Measurements from ENCODE around the gene PHF20.
"Not testable (repeated sequence)": the region's sequence is repeated elsewhere in the genome, so short reads cannot be mapped to it uniquely, and the experiment has no call there.

Gene PHF20

GRCh38 chr20:35739294-35740163 lies 32.3 kb upstream of the PHF20 start:
- DNase-seq (ENCODE audit: low spot score), result peak; percentile 7

- DNase-seq (ENCODE audit: low spot score), result peak; percentile 95
Measured at GRCh38 chr20:35741892-35742740, 29.7 kb upstream of the PHF20 start, which contains the start of gene RBM39. Gene RBM39, minus strand, starts transcription at chr20:35742260. Its CDS starts 1,386 bp downstream, at chr20:35740874.

GRCh38 chr20:35742741-35743523 lies 28.9 kb upstream of the PHF20 start:
- peak; percentile 72 for DNase-seq (ENCODE audit: low spot score)

GRCh38 chr20:35743693-35744491 lies 27.9 kb upstream of the PHF20 start:
- no peak for DNase-seq (ENCODE audit: low spot score)

- not testable (repeated sequence) for DNase-seq (ENCODE audit: low spot score)
Measured at GRCh38 chr20:35744492-35744841, 27.3 kb upstream of the PHF20 start.

- no peak for DNase-seq (ENCODE audit: low spot score)
Measured at GRCh38 chr20:35750611-35751010, 21.2 kb upstream of the PHF20 start.

- DNase-seq (ENCODE audit: low spot score), result no peak
Measured at GRCh38 chr20:35756404-35756803, 15.4 kb upstream of the PHF20 start.

GRCh38 chr20:35757098-35757705 lies 14.6 kb upstream of the PHF20 start:
- no peak for DNase-seq (ENCODE audit: low spot score)

GRCh38 chr20:35761548-35761947 lies 10.3 kb upstream of the PHF20 start:
- DNase-seq (ENCODE audit: low spot score), result not testable (repeated sequence)

GRCh38 chr20:35762461-35762860 lies 9.4 kb upstream of the PHF20 start:
- DNase-seq (ENCODE audit: low spot score), result no peak

- not testable (repeated sequence) for DNase-seq (ENCODE audit: low spot score)
Measured at GRCh38 chr20:35764936-35765335, 6.9 kb upstream of the PHF20 start.

GRCh38 chr20:35766843-35767242 lies 5.0 kb upstream of the PHF20 start:
- DNase-seq (ENCODE audit: low spot score), result no peak

- DNase-seq (ENCODE audit: low spot score), result peak; percentile 69
Measured at GRCh38 chr20:35767683-35768481, 3.9 kb upstream of the PHF20 start.

- DNase-seq (ENCODE audit: low spot score), result no peak
Measured at GRCh38 chr20:35768731-35769664, 2.8 kb upstream of the PHF20 start.

- DNase-seq (ENCODE audit: low spot score), result no peak
Measured at GRCh38 chr20:35771367-35771688, 487 bp upstream of the PHF20 start.

GRCh38 chr20:35772563-35773058 lies 796 bp downstream of the PHF20 start:
- DNase-seq (ENCODE audit: low spot score), result no peak

- no peak for DNase-seq (ENCODE audit: low spot score)
Measured at GRCh38 chr20:35773154-35773751, 1.4 kb downstream of the PHF20 start.

GRCh38 chr20:35774391-35774790 lies 2.6 kb downstream of the PHF20 start:
- no peak for DNase-seq (ENCODE audit: low spot score)
